AG04450 (cell line): ENCODE results near the gene GTF3C4. TPM values are rescaled to one million over a fixed set of nuclear protein-coding genes. Genes with fewer than 3 reads are reported as not detected.

Source experiments
- CTCF ChIA-PET: fragments of 300-600, 350-600 bp; formaldehyde crosslinking; extraction: SDS; loops from one replicate; lab custom pipeline; 2022; ENCODE audit warnings: antibody characterized with exemption, inconsistent platforms; lab: Charles Lee
- POLR2A ChIA-PET: fragments of 350-600 bp; formaldehyde crosslinking; extraction: SDS; loops from one replicate; lab custom pipeline; 2021; ENCODE audit warnings: antibody characterized with exemption, inconsistent platforms; lab: Yijun Ruan, JAX
- DNase-seq: peaks from one replicate; pipeline ENCODE4 v3.0.0-alpha.2; 2011; ENCODE audit warnings: low read depth, low spot score
- H3K27ac ChIP-seq: one replicate; pipeline ENCODE4 v1.5.1; 2012; ENCODE audit warnings: low read depth, low read length, control low read depth
- H3K27me3 ChIP-seq: one replicate; pipeline ENCODE4 v1.6.0; 2012; ENCODE audit warnings: low read length; ENCODE audit not compliant: control insufficient read depth, insufficient read depth
- H3K4me3 ChIP-seq: 2 replicates; pipeline ENCODE4 v1.5.1; 2011; ENCODE audit warnings: mild to moderate bottlenecking, low read depth, low read length, control low read depth
- H3K9me3 ChIP-seq: 2 replicates; pipeline ENCODE4 v1.5.1; 2012; ENCODE audit warnings: low read length; ENCODE audit not compliant: control insufficient read depth, insufficient read depth
- CTCF ChIP-seq: IDR thresholded peaks from 2 replicates; pipeline ENCODE4 v1.5.1; 2011; ENCODE audit warnings: low read depth, low read length, control low read depth, inconsistent platforms
- polyA plus RNA-seq: library from polyadenylated mRNA; depleted of rRNA; stranded (reverse); fragments of >200 nt; gene quantifications from 2 replicates; pipeline ENCODE4 v1.2.3, GENCODE V29; 2011

The GTF3C4 gene
- polyA plus RNA-seq, 1 experiment, result 6.9 TPM

- no peak for TF ChIP-seq CTCF
- Histone ChIP-seq H3K27me3 (peaks cover 6% of the 10 kb centered on the region), H3K27ac (no peak overlapping the region), H3K9me3 (no peaks in the 10 kb centered on the region), H3K4me3 (no peak overlapping the region)
- ChIA-PET CTCF (no interaction called here), POLR2A (no interaction called here)
- DNase-seq, result no peak
These were observed 52.4 kb downstream of the GTF3C4 start for GRCh38 chr9:132722564-132723065.

- H3K4me3 ChIP-seq, result no peak overlapping the region
- no peaks in the 10 kb centered on the region for H3K9me3 ChIP-seq
- ChIA-PET CTCF (no interaction called here), POLR2A (no interaction called here)
- no peak for DNase-seq
- H3K27me3 ChIP-seq, result peaks cover 14% of the 10 kb centered on the region
- no peak overlapping the region for H3K27ac ChIP-seq
- no peak for TF ChIP-seq CTCF
These were observed 53.5 kb downstream of the GTF3C4 start for GRCh38 chr9:132723809-132724208.

- ChIA-PET CTCF (no interaction called here), POLR2A (no interaction called here)
- no peak for DNase-seq
- Histone ChIP-seq H3K27me3 (peaks cover 18% of the 10 kb centered on the region), H3K9me3 (no peaks in the 10 kb centered on the region), H3K27ac (no peak overlapping the region), H3K4me3 (no peak overlapping the region)
- no peak for TF ChIP-seq CTCF
These were observed 55.0 kb downstream of the GTF3C4 start for GRCh38 chr9:132725306-132725705.

- TF ChIP-seq CTCF, result no peak
- Histone ChIP-seq H3K4me3 (no peak overlapping the region), H3K27me3 (peaks cover 22% of the 10 kb centered on the region), H3K9me3 (no peaks in the 10 kb centered on the region), H3K27ac (no peak overlapping the region)
- ChIA-PET CTCF (no interaction called here), POLR2A (no interaction called here)
- DNase-seq, result no peak
These were observed 56.4 kb downstream of the GTF3C4 start for GRCh38 chr9:132726576-132727130.

- ChIA-PET POLR2A (interaction anchor here (0.7 kb wide), 1 partner anchor 59 kb away, joined by 4 read pairs; no protein-coding TSS in a partner anchor), CTCF (no interaction called here)
- H3K9me3 ChIP-seq, result no peaks in the 10 kb centered on the region
- H3K27ac ChIP-seq, result no peak overlapping the region
- no peak for TF ChIP-seq CTCF
- H3K4me3 ChIP-seq, result no peak overlapping the region
- DNase-seq, result no peak
- peaks cover 21% of the 10 kb centered on the region for H3K27me3 ChIP-seq
These were observed 57.8 kb downstream of the GTF3C4 start for GRCh38 chr9:132728071-132728470.
